DMS53 (cell line): ENCODE measurements around the gene TPST1.
"Not testable (repeated sequence)": the region's sequence is repeated elsewhere in the genome, so short reads cannot be mapped to it uniquely, and the experiment has no call there.

Source experiments
- DNase-seq: peaks from one replicate; lab custom pipeline; 2025; lab: John Stamatoyannopoulos, UW

Gene TPST1

GRCh38 chr7:66188645-66189044, 16.5 kb upstream of the TPST1 start:
- DNase-seq: no peak

GRCh38 chr7:66189695-66190503, 15.2 kb upstream of the TPST1 start:
- no peak for DNase-seq

- no peak for DNase-seq
These were observed 14.7 kb upstream of the TPST1 start for GRCh38 chr7:66190504-66190857.

GRCh38 chr7:66193146-66193725, 11.9 kb upstream of the TPST1 start:
- peak; percentile 18 for DNase-seq

GRCh38 chr7:66198469-66198868, 6.7 kb upstream of the TPST1 start:
- DNase-seq: no peak

GRCh38 chr7:66198956-66199355, 6.2 kb upstream of the TPST1 start:
- peak; percentile 31 for DNase-seq

GRCh38 chr7:66202441-66202840, 2.7 kb upstream of the TPST1 start:
- no peak for DNase-seq

GRCh38 chr7:66205741-66206090, 582 bp downstream of the TPST1 start:
- peak; percentile 67 for DNase-seq

GRCh38 chr7:66206119-66206933, 1.2 kb downstream of the TPST1 start:
- no peak for DNase-seq

- no peak for DNase-seq
These were observed 1.8 kb downstream of the TPST1 start for GRCh38 chr7:66206934-66207240.

GRCh38 chr7:66207540-66207939, 2.4 kb downstream of the TPST1 start:
- DNase-seq: no peak

GRCh38 chr7:66211429-66211828, 6.3 kb downstream of the TPST1 start:
- DNase-seq: no peak

GRCh38 chr7:66213637-66214036, 8.5 kb downstream of the TPST1 start:
- no peak for DNase-seq

GRCh38 chr7:66216687-66217086, 11.6 kb downstream of the TPST1 start:
- no peak for DNase-seq

- DNase-seq: no peak
These were observed 14.7 kb downstream of the TPST1 start for GRCh38 chr7:66219805-66220204.

- no peak for DNase-seq
These were observed 16.3 kb downstream of the TPST1 start for GRCh38 chr7:66221442-66221841.

- DNase-seq: no peak
These were observed 22.7 kb downstream of the TPST1 start for GRCh38 chr7:66227808-66228207.

- not testable (repeated sequence) for DNase-seq
These were observed 26.4 kb downstream of the TPST1 start for GRCh38 chr7:66231326-66232216.

- no peak for DNase-seq
These were observed 28.5 kb downstream of the TPST1 start for GRCh38 chr7:66233638-66234037.

- DNase-seq: no peak
These were observed 31.7 kb downstream of the TPST1 start for GRCh38 chr7:66236713-66237303.

GRCh38 chr7:66237906-66238772, 33.0 kb downstream of the TPST1 start:
- DNase-seq: no peak
